ENCODE results near the gene RPS2.
A peak's percentile ranks its signal among the peaks of the same experiment; 100 is the strongest.

Gene RPS2

DNA sequence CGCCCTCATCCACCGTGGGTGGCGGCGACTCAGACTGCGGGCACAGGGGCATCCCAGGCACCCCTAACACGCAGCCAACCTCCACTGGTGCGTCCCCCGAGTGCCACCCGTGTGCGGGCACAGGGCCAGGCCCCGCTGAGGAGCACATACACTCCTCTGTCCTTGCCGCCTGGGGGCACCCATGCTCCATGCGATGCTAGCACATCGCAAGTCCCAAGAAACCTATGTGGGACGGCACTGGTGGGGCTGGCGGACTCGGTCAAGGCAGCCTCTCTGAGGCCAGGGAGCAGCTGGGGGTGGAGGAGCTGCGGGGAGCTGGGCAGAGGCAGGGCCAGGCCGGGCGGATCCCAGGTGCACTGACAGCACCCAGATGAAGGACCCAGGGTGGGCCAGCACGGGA lies 41.0 kb upstream of the RPS2 start:
- DNase-seq = no peak
- H3K27ac ChIP-seq (ENCODE audit: insufficient read depth, low read length, poor library complexity, severe bottlenecking) = no peak overlapping the region
- no peaks in the 10 kb centered on the region for H3K27me3 ChIP-seq (replicated peaks; ENCODE audit: control insufficient read depth, insufficient read depth, low read length, poor library complexity, severe bottlenecking)
- peaks cover 23% of the 10 kb centered on the region for H3K36me3 ChIP-seq (ENCODE audit: control insufficient read depth, insufficient read depth, low read length)
- H3K4me1 ChIP-seq (ENCODE audit: control insufficient read depth, insufficient read depth, low read length, poor library complexity, severe bottlenecking) = peaks cover 35% of the 10 kb centered on the region
- H3K9me3 ChIP-seq (ENCODE audit: control insufficient read depth, low read length) = no peaks in the 10 kb centered on the region
- H3K4me3 ChIP-seq (ENCODE audit: insufficient read depth, low read depth, low read length, poor library complexity, severe bottlenecking) = no peak overlapping the region

GRCh38 chr16:2004795-2005517 lies 40.3 kb upstream of the RPS2 start:
- Histone ChIP-seq H3K36me3 (ENCODE audit: control insufficient read depth, insufficient read depth, low read length) (peaks cover 30% of the 10 kb centered on the region), H3K27me3 (replicated peaks; ENCODE audit: control insufficient read depth, insufficient read depth, low read length, poor library complexity, severe bottlenecking) (no peaks in the 10 kb centered on the region), H3K27ac (ENCODE audit: insufficient read depth, low read length, poor library complexity, severe bottlenecking) (no peak overlapping the region), H3K9me3 (ENCODE audit: control insufficient read depth, low read length) (no peaks in the 10 kb centered on the region), H3K4me3 (ENCODE audit: insufficient read depth, low read depth, low read length, poor library complexity, severe bottlenecking) (no peak overlapping the region), H3K4me1 (ENCODE audit: control insufficient read depth, insufficient read depth, low read length, poor library complexity, severe bottlenecking) (peaks cover 29% of the 10 kb centered on the region)
- no peak for DNase-seq

GRCh38 chr16:2003827-2004641 lies 39.4 kb upstream of the RPS2 start:
- DNase-seq = peak; percentile 67 to 76 (median 71)
- H3K36me3 ChIP-seq (ENCODE audit: control insufficient read depth, insufficient read depth, low read length) = peaks cover 39% of the 10 kb centered on the region
- H3K27ac ChIP-seq (ENCODE audit: insufficient read depth, low read length, poor library complexity, severe bottlenecking) = no peak overlapping the region
- no peaks in the 10 kb centered on the region for H3K27me3 ChIP-seq (replicated peaks; ENCODE audit: control insufficient read depth, insufficient read depth, low read length, poor library complexity, severe bottlenecking)
- H3K4me3 ChIP-seq (ENCODE audit: insufficient read depth, low read depth, low read length, poor library complexity, severe bottlenecking) = no peak overlapping the region
- H3K4me1 ChIP-seq (ENCODE audit: control insufficient read depth, insufficient read depth, low read length, poor library complexity, severe bottlenecking) = peaks cover 27% of the 10 kb centered on the region
- H3K9me3 ChIP-seq (ENCODE audit: control insufficient read depth, low read length) = no peaks in the 10 kb centered on the region

GRCh38 chr16:2003231-2003826 lies 38.7 kb upstream of the RPS2 start:
- Histone ChIP-seq H3K4me1 (ENCODE audit: control insufficient read depth, insufficient read depth, low read length, poor library complexity, severe bottlenecking) (peaks cover 21% of the 10 kb centered on the region), H3K9me3 (ENCODE audit: control insufficient read depth, low read length) (no peaks in the 10 kb centered on the region), H3K27ac (ENCODE audit: insufficient read depth, low read length, poor library complexity, severe bottlenecking) (no peak overlapping the region), H3K4me3 (ENCODE audit: insufficient read depth, low read depth, low read length, poor library complexity, severe bottlenecking) (no peak overlapping the region), H3K27me3 (replicated peaks; ENCODE audit: control insufficient read depth, insufficient read depth, low read length, poor library complexity, severe bottlenecking) (no peaks in the 10 kb centered on the region), H3K36me3 (ENCODE audit: control insufficient read depth, insufficient read depth, low read length) (peaks cover 44% of the 10 kb centered on the region)
- DNase-seq = no peak

- no peak for DNase-seq
- Histone ChIP-seq H3K27me3 (replicated peaks; ENCODE audit: control insufficient read depth, insufficient read depth, low read length, poor library complexity, severe bottlenecking) (no peaks in the 10 kb centered on the region), H3K9me3 (ENCODE audit: control insufficient read depth, low read length) (no peaks in the 10 kb centered on the region), H3K4me3 (ENCODE audit: insufficient read depth, low read depth, low read length, poor library complexity, severe bottlenecking) (no peak overlapping the region), H3K4me1 (ENCODE audit: control insufficient read depth, insufficient read depth, low read length, poor library complexity, severe bottlenecking) (peaks cover 14% of the 10 kb centered on the region), H3K36me3 (ENCODE audit: control insufficient read depth, insufficient read depth, low read length) (peaks cover 50% of the 10 kb centered on the region), H3K27ac (ENCODE audit: insufficient read depth, low read length, poor library complexity, severe bottlenecking) (no peak overlapping the region)
Measured at GRCh38 chr16:2002406-2003230, 38.0 kb upstream of the RPS2 start.

DNA sequence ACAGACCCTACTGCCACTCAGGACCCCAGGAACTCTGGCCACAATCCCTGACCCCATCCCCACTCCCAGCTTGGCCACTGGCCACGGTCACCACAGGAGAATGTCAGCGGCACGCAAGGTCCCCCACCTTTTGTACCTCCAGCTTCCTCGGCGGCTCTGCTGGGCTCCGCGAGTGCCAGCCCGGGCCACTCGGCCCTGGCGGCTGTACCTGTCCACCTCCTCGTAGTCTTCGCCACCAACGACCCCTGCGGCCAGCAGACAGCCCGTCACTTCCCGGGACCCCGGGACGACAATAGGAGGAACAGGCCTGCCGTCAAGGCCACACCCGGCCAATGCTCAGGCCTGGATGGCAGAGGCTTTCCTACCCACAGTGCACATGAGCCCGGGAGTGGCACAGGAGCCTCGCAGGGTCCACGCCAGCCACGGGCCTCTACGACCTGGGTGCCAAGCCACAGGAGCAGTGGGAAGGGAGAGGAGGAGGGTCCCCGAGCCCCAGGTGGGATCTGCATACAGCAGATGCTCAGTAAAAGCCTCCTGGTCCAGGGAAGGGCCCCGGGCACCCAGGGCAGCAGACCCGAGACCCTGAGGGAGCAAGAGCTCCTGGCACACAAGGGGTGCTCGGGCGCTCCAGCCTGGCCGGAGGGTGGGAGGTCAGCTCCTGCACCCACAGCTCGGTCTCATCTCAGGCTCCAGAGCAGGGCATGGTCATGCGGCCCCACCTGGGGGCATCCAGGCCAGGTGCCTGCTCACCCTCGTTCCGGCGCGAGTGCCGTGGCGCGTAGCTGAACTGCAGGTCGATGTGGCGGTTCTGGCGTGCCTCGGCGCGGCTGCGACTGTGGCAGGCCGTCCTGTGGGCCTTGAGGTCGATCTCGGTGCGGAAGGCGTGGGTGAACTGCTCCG lies 37.1 kb upstream of the RPS2 start:
- no peak for DNase-seq
- H3K4me3 ChIP-seq (ENCODE audit: insufficient read depth, low read depth, low read length, poor library complexity, severe bottlenecking) = no peak overlapping the region
- no peaks in the 10 kb centered on the region for H3K27me3 ChIP-seq (replicated peaks; ENCODE audit: control insufficient read depth, insufficient read depth, low read length, poor library complexity, severe bottlenecking)
- no peaks in the 10 kb centered on the region for H3K9me3 ChIP-seq (ENCODE audit: control insufficient read depth, low read length)
- no peak overlapping the region for H3K27ac ChIP-seq (ENCODE audit: insufficient read depth, low read length, poor library complexity, severe bottlenecking)
- H3K4me1 ChIP-seq (ENCODE audit: control insufficient read depth, insufficient read depth, low read length, poor library complexity, severe bottlenecking) = peaks cover 6% of the 10 kb centered on the region
- H3K36me3 ChIP-seq (ENCODE audit: control insufficient read depth, insufficient read depth, low read length) = peaks cover 54% of the 10 kb centered on the region

- no peak for DNase-seq
- H3K27ac ChIP-seq (ENCODE audit: insufficient read depth, low read length, poor library complexity, severe bottlenecking) = no peak overlapping the region
- no peaks in the 10 kb centered on the region for H3K9me3 ChIP-seq (ENCODE audit: control insufficient read depth, low read length)
- H3K4me3 ChIP-seq (ENCODE audit: insufficient read depth, low read depth, low read length, poor library complexity, severe bottlenecking) = no peak overlapping the region
- H3K36me3 ChIP-seq (ENCODE audit: control insufficient read depth, insufficient read depth, low read length) = peaks cover 54% of the 10 kb centered on the region
- no peaks in the 10 kb centered on the region for H3K27me3 ChIP-seq (replicated peaks; ENCODE audit: control insufficient read depth, insufficient read depth, low read length, poor library complexity, severe bottlenecking)
- peaks cover 6% of the 10 kb centered on the region for H3K4me1 ChIP-seq (ENCODE audit: control insufficient read depth, insufficient read depth, low read length, poor library complexity, severe bottlenecking)
Measured at GRCh38 chr16:2001035-2001434, 36.4 kb upstream of the RPS2 start.

DNA sequence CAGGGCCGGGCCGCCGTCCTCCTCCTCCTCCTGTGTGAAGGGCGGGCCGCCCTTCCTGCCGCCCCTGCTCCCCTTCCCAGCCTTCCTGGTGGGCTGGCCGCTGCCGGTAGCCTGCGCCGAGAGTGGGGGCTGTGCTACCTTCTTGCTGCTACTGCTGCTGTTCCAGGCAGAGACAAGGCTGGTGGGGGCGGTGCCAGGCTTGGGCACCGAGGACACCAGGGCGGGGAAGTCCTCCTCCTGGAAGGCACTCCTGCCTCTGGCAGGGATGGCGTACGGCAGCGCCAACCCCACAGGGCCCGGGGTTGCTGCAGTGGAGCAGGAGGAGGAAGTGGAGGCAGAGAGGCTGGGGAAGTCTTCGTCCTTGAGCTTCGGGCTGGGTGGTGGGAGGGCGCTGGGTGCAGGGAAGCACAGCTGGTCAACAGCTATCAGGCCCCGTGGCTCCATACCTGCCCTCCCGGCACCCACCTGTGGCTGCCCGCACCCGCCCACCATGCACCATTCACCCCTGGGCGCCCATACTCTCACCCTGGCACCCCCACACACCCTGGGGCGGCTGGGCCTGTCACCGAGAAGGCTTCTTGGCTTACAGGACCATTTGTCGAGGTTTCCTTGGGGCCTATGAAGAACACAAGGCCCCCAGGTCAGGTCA lies 35.4 kb upstream of the RPS2 start:
- Histone ChIP-seq H3K4me1 (ENCODE audit: control insufficient read depth, insufficient read depth, low read length, poor library complexity, severe bottlenecking) (peaks cover 6% of the 10 kb centered on the region), H3K27ac (ENCODE audit: insufficient read depth, low read length, poor library complexity, severe bottlenecking) (no peak overlapping the region), H3K4me3 (ENCODE audit: insufficient read depth, low read depth, low read length, poor library complexity, severe bottlenecking) (no peak overlapping the region), H3K36me3 (ENCODE audit: control insufficient read depth, insufficient read depth, low read length) (peaks cover 54% of the 10 kb centered on the region), H3K27me3 (replicated peaks; ENCODE audit: control insufficient read depth, insufficient read depth, low read length, poor library complexity, severe bottlenecking) (no peaks in the 10 kb centered on the region), H3K9me3 (ENCODE audit: control insufficient read depth, low read length) (no peaks in the 10 kb centered on the region)
- DNase-seq = no peak

All from effector memory CD4-positive, alpha-beta T cell (primary cell).